Measurements from ENCODE around the gene AIFM1. TPM values are rescaled to one million over a fixed set of nuclear protein-coding genes. Genes with fewer than 3 reads are reported as not detected.
A peak's percentile ranks its signal among the peaks of the same experiment; 100 is the strongest.

Gene AIFM1
- total RNA-seq, 1 donor from 2014 or later, result 53.9 TPM

DNA sequence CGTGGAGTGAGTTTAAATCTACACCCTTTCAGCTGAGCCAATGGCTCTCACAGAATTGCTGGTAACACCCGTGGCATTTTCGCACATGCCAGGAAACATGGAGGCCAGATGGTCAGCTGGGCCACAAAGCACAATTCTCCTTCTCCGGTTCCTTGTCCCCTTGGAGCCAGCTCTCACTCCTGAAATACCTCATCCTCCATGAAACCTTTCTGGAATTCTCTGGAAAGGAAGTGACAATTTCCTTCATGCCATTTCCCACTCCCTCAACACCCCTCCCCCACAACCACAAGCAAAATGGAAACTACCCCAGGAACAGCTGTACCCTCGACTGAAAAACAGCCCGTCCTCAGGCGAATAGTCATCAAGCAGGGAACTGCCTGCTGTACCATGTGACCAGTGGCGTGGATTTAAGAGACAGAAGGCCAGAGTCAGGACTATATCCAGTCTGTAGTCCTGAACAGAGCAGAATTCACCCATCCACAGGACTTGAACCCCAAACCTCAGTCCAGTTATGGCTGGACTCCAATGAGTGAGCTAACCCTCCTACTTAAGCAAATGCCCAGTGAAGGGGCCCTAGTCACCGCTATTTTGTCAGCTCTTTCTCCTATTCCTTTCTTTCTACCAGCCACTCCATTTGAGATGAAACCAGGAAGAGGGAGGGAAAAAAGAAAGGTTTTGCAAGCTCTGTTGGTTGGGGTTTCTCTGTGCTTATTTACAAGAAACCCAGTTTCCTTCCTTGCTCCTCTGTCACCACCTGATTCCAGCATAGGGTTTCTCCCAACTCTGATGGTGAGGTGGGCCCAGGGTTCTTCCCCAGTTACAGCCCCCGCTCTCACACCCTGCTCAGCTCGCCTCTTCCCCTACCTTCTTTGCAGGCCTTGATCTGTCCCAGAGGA, 79.8 kb downstream of the AIFM1 start:
- no peak overlapping the region for H3K4me3 Mint-ChIP-seq
- no peak overlapping the region for H3K27ac Mint-ChIP-seq (ENCODE audit: unreplicated experiment)
- no peaks in the 10 kb centered on the region for H3K36me3 Mint-ChIP-seq (ENCODE audit: low read depth)

DNA sequence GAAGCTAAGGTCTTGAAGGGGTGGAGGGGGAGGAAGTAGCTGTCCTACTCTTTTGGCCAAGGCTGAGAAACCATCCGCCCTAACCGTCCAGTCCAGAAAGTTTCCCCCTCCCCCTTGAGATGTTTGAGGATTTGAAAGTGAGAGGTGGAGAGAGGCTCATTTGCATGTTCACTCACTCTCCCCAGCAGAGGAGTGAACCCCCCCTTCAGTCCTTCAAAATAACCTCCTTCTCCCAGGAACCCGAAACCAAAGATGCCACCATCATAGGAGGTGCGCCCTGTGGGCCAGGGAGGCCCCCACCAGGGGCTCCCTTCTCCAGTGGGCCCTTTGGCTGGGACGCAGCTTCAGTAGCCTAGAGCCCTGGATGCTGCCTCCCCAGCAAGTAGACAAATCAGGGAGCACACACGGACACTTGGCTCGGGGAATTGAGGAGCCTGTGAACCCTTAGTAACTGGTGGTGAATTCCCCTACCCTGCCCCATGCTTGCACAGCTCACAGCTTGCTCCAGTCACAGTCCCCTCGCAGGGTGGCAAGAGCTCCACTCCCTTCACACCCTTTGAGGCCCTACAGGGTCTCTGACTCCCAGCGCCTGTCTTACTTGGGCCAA, 80.9 kb downstream of the AIFM1 start:
- no peak for DNase-seq (ENCODE audit: low read depth, low spot score)
- Mint-ChIP-seq H3K4me3 (no peak overlapping the region), H3K27ac (ENCODE audit: unreplicated experiment) (no peak overlapping the region), H3K9me3 (peaks cover 3% of the 10 kb centered on the region), H3K27me3 (ENCODE audit: low read depth) (no peaks in the 10 kb centered on the region), H3K36me3 (ENCODE audit: low read depth) (no peaks in the 10 kb centered on the region), H3K4me1 (peaks cover 4% of the 10 kb centered on the region)
- TF ChIP-seq, protein P1, sequence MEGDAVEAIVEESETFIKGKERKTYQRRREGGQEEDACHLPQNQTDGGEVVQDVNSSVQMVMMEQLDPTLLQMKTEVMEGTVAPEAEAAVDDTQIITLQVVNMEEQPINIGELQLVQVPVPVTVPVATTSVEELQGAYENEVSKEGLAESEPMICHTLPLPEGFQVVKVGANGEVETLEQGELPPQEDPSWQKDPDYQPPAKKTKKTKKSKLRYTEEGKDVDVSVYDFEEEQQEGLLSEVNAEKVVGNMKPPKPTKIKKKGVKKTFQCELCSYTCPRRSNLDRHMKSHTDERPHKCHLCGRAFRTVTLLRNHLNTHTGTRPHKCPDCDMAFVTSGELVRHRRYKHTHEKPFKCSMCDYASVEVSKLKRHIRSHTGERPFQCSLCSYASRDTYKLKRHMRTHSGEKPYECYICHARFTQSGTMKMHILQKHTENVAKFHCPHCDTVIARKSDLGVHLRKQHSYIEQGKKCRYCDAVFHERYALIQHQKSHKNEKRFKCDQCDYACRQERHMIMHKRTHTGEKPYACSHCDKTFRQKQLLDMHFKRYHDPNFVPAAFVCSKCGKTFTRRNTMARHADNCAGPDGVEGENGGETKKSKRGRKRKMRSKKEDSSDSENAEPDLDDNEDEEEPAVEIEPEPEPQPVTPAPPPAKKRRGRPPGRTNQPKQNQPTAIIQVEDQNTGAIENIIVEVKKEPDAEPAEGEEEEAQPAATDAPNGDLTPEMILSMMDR (conservative IDR thresholded peaks at IDR 0.05), result no peak

More for the DNA sequence above, 79.8 kb downstream of the AIFM1 start:
- DNase-seq (ENCODE audit: low read depth, low spot score), result no peak
- TF ChIP-seq, protein P1 (conservative IDR thresholded peaks at IDR 0.05), result no peak
- H3K4me1 Mint-ChIP-seq, result peaks cover 4% of the 10 kb centered on the region
- no peaks in the 10 kb centered on the region for H3K27me3 Mint-ChIP-seq (ENCODE audit: low read depth)
- H3K9me3 Mint-ChIP-seq, result peaks cover 3% of the 10 kb centered on the region

DNA sequence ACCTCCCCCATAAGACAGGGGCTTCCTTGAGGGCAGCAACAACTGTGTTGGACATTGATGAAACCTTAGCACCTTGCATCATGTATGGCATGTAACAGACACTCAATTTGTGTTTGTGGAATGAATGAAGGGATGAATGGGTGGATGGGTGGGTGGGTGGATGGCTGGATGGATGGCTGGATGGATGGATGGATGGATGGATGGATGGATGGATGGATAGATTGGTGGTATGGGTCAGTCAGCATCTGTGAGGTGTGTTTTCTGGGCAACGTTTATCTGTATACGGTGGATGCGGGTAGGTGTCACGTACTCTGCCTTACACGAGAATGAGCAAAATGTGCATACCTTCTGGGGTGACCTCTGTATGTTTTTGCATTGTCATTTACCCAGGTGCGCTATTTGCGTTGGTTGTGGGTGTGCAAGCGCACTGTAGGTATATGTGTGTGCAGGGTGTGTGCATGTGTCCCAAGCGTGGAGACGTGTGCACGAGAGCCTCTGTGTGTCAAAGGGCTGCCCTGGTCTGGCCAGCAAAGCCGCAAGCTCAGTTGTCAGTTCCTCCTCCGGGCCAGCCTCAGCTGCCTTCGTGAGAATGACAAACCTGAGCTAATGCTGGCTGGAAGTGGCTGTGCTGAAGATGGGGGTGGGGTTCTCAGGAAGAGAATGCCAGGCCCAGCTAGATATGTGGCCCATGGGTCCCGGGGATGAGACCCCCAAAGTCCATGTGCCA, 81.8 kb downstream of the AIFM1 start:
- H3K27me3 Mint-ChIP-seq (ENCODE audit: low read depth), result no peaks in the 10 kb centered on the region
- TF ChIP-seq, protein P1 (conservative IDR thresholded peaks at IDR 0.05), result no peak
- H3K4me3 Mint-ChIP-seq, result no peak overlapping the region
- peaks cover 4% of the 10 kb centered on the region for H3K4me1 Mint-ChIP-seq
- DNase-seq (ENCODE audit: low read depth, low spot score), result no peak
- H3K36me3 Mint-ChIP-seq (ENCODE audit: low read depth), result no peaks in the 10 kb centered on the region
- H3K9me3 Mint-ChIP-seq, result peaks cover 3% of the 10 kb centered on the region
- H3K27ac Mint-ChIP-seq (ENCODE audit: unreplicated experiment), result peak overlapping the region; percentile 20

DNA sequence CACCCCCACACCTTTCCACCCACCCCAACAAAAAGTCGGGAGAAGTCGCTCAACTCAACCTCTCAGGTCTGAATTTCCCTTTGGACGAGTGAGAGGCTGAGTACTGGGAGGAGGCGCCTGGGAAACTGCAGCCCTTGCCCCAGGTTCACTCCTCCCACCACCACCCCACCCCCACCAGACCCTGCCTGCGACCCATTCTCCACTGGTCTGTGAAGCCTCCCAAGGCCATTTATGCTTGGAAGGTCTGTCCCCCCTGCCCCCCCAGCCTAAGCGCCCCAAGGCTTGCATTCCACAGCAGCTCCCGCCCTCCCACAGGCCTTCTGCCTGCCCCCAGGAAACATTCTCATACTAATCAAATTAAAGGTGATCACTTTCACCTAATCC, 82.5 kb downstream of the AIFM1 start:
- Mint-ChIP-seq H3K4me3 (no peak overlapping the region), H3K4me1 (peaks cover 4% of the 10 kb centered on the region), H3K36me3 (ENCODE audit: low read depth) (no peaks in the 10 kb centered on the region), H3K27ac (ENCODE audit: unreplicated experiment) (peak overlapping the region; percentile 20), H3K9me3 (peaks cover 3% of the 10 kb centered on the region), H3K27me3 (ENCODE audit: low read depth) (no peaks in the 10 kb centered on the region)
- TF ChIP-seq, protein P1 (conservative IDR thresholded peaks at IDR 0.05), result no peak
- no peak for DNase-seq (ENCODE audit: low read depth, low spot score)

DNA sequence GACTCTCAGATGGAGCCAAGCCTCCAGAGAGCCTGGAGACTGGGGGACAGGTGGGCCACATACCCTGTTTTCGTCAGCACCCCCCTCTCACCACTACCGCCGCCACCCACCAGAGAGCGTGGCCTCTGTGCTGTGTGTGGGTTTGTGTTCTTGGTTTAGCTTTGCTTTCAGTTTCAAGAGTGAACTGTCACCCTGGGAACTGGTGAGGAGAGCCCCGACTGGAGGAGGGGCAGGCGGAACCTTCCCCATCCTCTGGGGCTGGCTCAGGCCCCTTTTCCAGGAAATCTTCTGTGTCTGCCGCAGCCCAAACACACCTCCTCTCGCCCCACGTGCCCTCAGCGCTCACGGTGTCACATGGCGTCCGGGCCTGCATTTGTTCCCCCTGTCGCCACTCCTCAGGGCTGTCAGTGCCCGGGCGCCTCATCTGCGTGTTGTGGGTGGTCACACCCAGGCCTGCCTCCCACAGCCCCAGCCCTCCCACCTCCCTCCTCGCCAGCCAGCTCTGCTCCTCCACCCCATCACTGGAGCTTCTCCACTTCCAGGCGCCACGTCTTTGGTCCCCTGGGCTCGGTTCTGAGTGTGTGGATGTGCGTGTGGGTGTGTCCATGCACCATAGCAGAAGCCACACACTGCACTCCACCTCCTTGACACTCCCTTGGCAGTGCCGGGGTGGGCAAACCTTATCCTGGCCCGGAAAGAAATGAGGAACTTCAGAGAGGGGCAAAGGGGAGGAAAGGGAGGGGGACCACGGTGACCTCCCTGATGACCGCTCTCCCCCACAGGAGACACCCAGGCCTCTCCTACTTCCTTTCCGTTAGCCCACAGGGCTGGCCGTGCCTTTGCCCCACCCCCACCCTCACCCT, 83.2 kb downstream of the AIFM1 start:
- no peak overlapping the region for H3K4me3 Mint-ChIP-seq
- no peaks in the 10 kb centered on the region for H3K9me3 Mint-ChIP-seq
- TF ChIP-seq, protein P1 (conservative IDR thresholded peaks at IDR 0.05), result no peak
- no peaks in the 10 kb centered on the region for H3K36me3 Mint-ChIP-seq (ENCODE audit: low read depth)
- H3K27ac Mint-ChIP-seq (ENCODE audit: unreplicated experiment), result no peak overlapping the region
- DNase-seq (ENCODE audit: low read depth, low spot score), result no peak
- H3K27me3 Mint-ChIP-seq (ENCODE audit: low read depth), result no peaks in the 10 kb centered on the region
- peaks cover 4% of the 10 kb centered on the region for H3K4me1 Mint-ChIP-seq
